Measurements from ENCODE around the gene CER1.

- TF ChIP-seq CTCF (IDR thresholded peaks at IDR 0.05 in 2 of 3, conservative IDR thresholded peaks at IDR 0.05 in 1 of 3; ENCODE audit: control insufficient read depth in 2 of 3, extremely low read depth in 1 of 3, insufficient read depth in 1 of 3, low read depth in 3 of 3, low read length in 3 of 3), result no peak
- TF ChIP-seq RAD51 (IDR thresholded peaks at IDR 0.05), result no peak
- TF ChIP-seq YY1 (IDR thresholded peaks at IDR 0.05; ENCODE audit: low read depth, low read length), result no peak
- TF ChIP-seq, protein P1, sequence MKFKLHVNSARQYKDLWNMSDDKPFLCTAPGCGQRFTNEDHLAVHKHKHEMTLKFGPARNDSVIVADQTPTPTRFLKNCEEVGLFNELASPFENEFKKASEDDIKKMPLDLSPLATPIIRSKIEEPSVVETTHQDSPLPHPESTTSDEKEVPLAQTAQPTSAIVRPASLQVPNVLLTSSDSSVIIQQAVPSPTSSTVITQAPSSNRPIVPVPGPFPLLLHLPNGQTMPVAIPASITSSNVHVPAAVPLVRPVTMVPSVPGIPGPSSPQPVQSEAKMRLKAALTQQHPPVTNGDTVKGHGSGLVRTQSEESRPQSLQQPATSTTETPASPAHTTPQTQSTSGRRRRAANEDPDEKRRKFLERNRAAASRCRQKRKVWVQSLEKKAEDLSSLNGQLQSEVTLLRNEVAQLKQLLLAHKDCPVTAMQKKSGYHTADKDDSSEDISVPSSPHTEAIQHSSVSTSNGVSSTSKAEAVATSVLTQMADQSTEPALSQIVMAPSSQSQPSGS (IDR thresholded peaks at IDR 0.05; ENCODE audit: low read length), result no peak
- no peak for TF ChIP-seq EP300 (IDR thresholded peaks at IDR 0.05; ENCODE audit: borderline replicate concordance in 1 of 2, control insufficient read depth in 1 of 2, low read depth in 2 of 2, low read length in 2 of 2)
- no peak for TF ChIP-seq NBN (IDR thresholded peaks at IDR 0.05)
Measured at GRCh38 chr9:14761584-14761983, 39.1 kb upstream of the CER1 start.

Data from GM12878 (cell line).